ENCODE measurements around the gene THTPA. TPM values are rescaled to one million over a fixed set of nuclear protein-coding genes. Genes with fewer than 3 reads are reported as not detected.

Gene THTPA
- total RNA-seq, 1 donor from 2014 or later: 15.5 TPM

GRCh38 chr14:23523229-23524016 is 32.6 kb upstream of the THTPA start:
- ATAC-seq (no peak), DNase-seq (no peak)
- Histone ChIP-seq H3K36me3 (no peaks in the 10 kb centered on the region), H3K27ac (no peak overlapping the region), H3K4me3 (no peak overlapping the region), H3K9me3 (no peaks in the 10 kb centered on the region), H3K4me1 (no peaks in the 10 kb centered on the region), H3K27me3 (no peaks in the 10 kb centered on the region)
- intact Hi-C loops (cut with DNase I): no loop called here
- TF ChIP-seq CTCF (IDR thresholded peaks at IDR 0.05): no peak

GRCh38 chr14:23524954-23525353 is 31.1 kb upstream of the THTPA start:
- no peaks in the 10 kb centered on the region for H3K27me3 ChIP-seq
- no peaks in the 10 kb centered on the region for H3K36me3 ChIP-seq
- DNase-seq (no peak), ATAC-seq (no peak)
- no peak overlapping the region for H3K27ac ChIP-seq
- H3K9me3 ChIP-seq: no peaks in the 10 kb centered on the region
- intact Hi-C loops (cut with DNase I): no loop called here
- no peaks in the 10 kb centered on the region for H3K4me1 ChIP-seq
- no peak overlapping the region for H3K4me3 ChIP-seq
- no peak for TF ChIP-seq CTCF (IDR thresholded peaks at IDR 0.05)

- Histone ChIP-seq H3K9me3 (no peaks in the 10 kb centered on the region), H3K4me1 (no peaks in the 10 kb centered on the region), H3K27me3 (no peaks in the 10 kb centered on the region), H3K4me3 (no peak overlapping the region), H3K36me3 (no peaks in the 10 kb centered on the region), H3K27ac (no peak overlapping the region)
- intact Hi-C loops (cut with DNase I): no loop called here
- no peak for DNase-seq
- ATAC-seq: no peak
- TF ChIP-seq CTCF (IDR thresholded peaks at IDR 0.05): no peak
Measured at GRCh38 chr14:23525611-23526010, 30.5 kb upstream of the THTPA start.

GRCh38 chr14:23528555-23528954 is 27.5 kb upstream of the THTPA start:
- H3K27me3 ChIP-seq: no peaks in the 10 kb centered on the region
- no peaks in the 10 kb centered on the region for H3K36me3 ChIP-seq
- ATAC-seq: no peak
- no peaks in the 10 kb centered on the region for H3K9me3 ChIP-seq
- no peak overlapping the region for H3K4me3 ChIP-seq
- H3K27ac ChIP-seq: no peak overlapping the region
- TF ChIP-seq CTCF (IDR thresholded peaks at IDR 0.05): no peak
- no peaks in the 10 kb centered on the region for H3K4me1 ChIP-seq
- DNase-seq: no peak
- intact Hi-C loops (cut with DNase I): no loop called here

GRCh38 chr14:23529016-23529415 is 27.1 kb upstream of the THTPA start:
- Histone ChIP-seq H3K4me1 (no peaks in the 10 kb centered on the region), H3K9me3 (no peaks in the 10 kb centered on the region), H3K36me3 (no peaks in the 10 kb centered on the region), H3K27ac (no peak overlapping the region), H3K27me3 (no peaks in the 10 kb centered on the region), H3K4me3 (no peak overlapping the region)
- no peak for TF ChIP-seq CTCF (IDR thresholded peaks at IDR 0.05)
- no peak for DNase-seq
- no peak for ATAC-seq
- intact Hi-C loops (cut with DNase I): no loop called here

Data from upper lobe of right lung (tissue), 1 donor.